HepG2 (cell line): ENCODE results near the gene EGFL8. TPM values are rescaled to one million over a fixed set of nuclear protein-coding genes. Genes with fewer than 3 reads are reported as not detected.

Source experiments
- AKAP8 ChIP-seq: sonication (generic); formaldehyde crosslinking; IDR thresholded peaks from 2 replicates; pipeline ENCODE4 v1.5.1; 2020; ENCODE audit warnings: mild to moderate bottlenecking, missing genetic modification reagents
- E2F5 ChIP-seq: sonication (generic); formaldehyde crosslinking; conservative IDR thresholded peaks from 2 replicates; pipeline ENCODE4 v1.4.0; 2020; ENCODE audit warnings: missing genetic modification reagents
- JUND ChIP-seq: sonication (generic); formaldehyde crosslinking; IDR thresholded peaks from 2 replicates; pipeline ENCODE4 v1.8.0; 2022; ENCODE audit warnings: mild to moderate bottlenecking, missing genetic modification reagents
- MEIS2 ChIP-seq: sonication (generic); formaldehyde crosslinking; IDR thresholded peaks from 2 replicates; pipeline ENCODE4 v1.9.0; 2021; ENCODE audit warnings: mild to moderate bottlenecking, missing genetic modification reagents
- NCOA5 ChIP-seq: sonication (generic); formaldehyde crosslinking; IDR thresholded peaks from 2 replicates; pipeline ENCODE4 v1.4.0; 2020; ENCODE audit warnings: missing genetic modification reagents
- RARG ChIP-seq: sonication (generic); formaldehyde crosslinking; IDR thresholded peaks from 2 replicates; pipeline ENCODE4 v1.4.0; 2020; ENCODE audit warnings: low read depth, mild to moderate bottlenecking, missing genetic modification reagents
- RELA ChIP-seq: sonication (generic); formaldehyde crosslinking; IDR thresholded peaks from 2 replicates; pipeline ENCODE4 v1.4.0; 2020; ENCODE audit warnings: missing genetic modification reagents
- SMC3 ChIP-seq: IDR thresholded peaks from 2 replicates; pipeline ENCODE4 v1.6.1; 2011; ENCODE audit warnings: low read length, improper control_type of control experiment
- SP5 ChIP-seq: IDR thresholded peaks from 2 replicates; pipeline ENCODE4 v1.6.1; 2016; ENCODE audit warnings: low read depth, borderline replicate concordance
- SPEN ChIP-seq: sonication (generic); formaldehyde crosslinking; IDR thresholded peaks from 2 replicates; pipeline ENCODE4 v1.5.1; 2020; ENCODE audit warnings: low read depth, mild to moderate bottlenecking, missing genetic modification reagents
- ZBED4 ChIP-seq: sonication (generic); formaldehyde crosslinking; IDR thresholded peaks from 2 replicates; pipeline ENCODE4 v1.4.0; 2020; ENCODE audit warnings: missing genetic modification reagents, borderline replicate concordance
- ZHX1 ChIP-seq: sonication (generic); formaldehyde crosslinking; IDR thresholded peaks from 2 replicates; pipeline ENCODE4 v1.8.1; 2022; ENCODE audit warnings: low read depth, mild to moderate bottlenecking, missing genetic modification reagents
- ZNF335 ChIP-seq: sonication (generic); formaldehyde crosslinking; IDR thresholded peaks from 2 replicates; pipeline ENCODE4 v1.4.0; 2020; ENCODE audit warnings: missing genetic modification reagents
- ZNF414 ChIP-seq: sonication (generic); formaldehyde crosslinking; IDR thresholded peaks from 2 replicates; pipeline ENCODE4 v1.5.0; 2020; ENCODE audit warnings: missing genetic modification reagents
- ZNF501 ChIP-seq: sonication (generic); formaldehyde crosslinking; IDR thresholded peaks from 2 replicates; pipeline ENCODE4 v1.5.1; 2020; ENCODE audit warnings: mild to moderate bottlenecking, moderate library complexity, missing genetic modification reagents
- ZNF546 ChIP-seq: sonication (generic); formaldehyde crosslinking; conservative IDR thresholded peaks from 2 replicates; pipeline ENCODE4 v1.8.1; 2023; ENCODE audit warnings: mild to moderate bottlenecking, missing genetic modification reagents
- ZNF619 ChIP-seq: sonication (generic); formaldehyde crosslinking; IDR thresholded peaks from 2 replicates; pipeline ENCODE4 v1.4.0; 2020; ENCODE audit warnings: mild to moderate bottlenecking, missing genetic modification reagents
- polyA plus RNA-seq, 8 experiments: library from polyadenylated mRNA; depleted of rRNA in 3 of 8; stranded (reverse) in 7 of 8; unstranded in 1 of 8; fragments of >200 nt; fragmentation: Illumina TruSeq in 4 of 8; extraction: Trizol in 4 of 8; gene quantifications; 2 replicates each; pipeline versions ENCODE4 v1.2.1 to v1.2.3, GENCODE V29; 2011 to 2016; ENCODE audit warnings: low read depth in 4 of 8, missing spikeins in 1 of 8, mixed read lengths in 1 of 8; ENCODE audit not compliant: insufficient read depth in 1 of 8
- total RNA-seq, 5 experiments: library from RNA; depleted of rRNA; stranded (reverse); fragments of >200 nt; fragmentation: Illumina TruSeq; extraction: Trizol; gene quantifications; 2 replicates each; pipeline ENCODE4 v1.2.3, GENCODE V29; 2016; ENCODE audit warnings: low read depth in 1 of 5
- TF ChIP-seq, protein P1 (sequence below): sonication (generic); formaldehyde crosslinking; IDR thresholded peaks from 2 replicates; pipeline ENCODE4 v1.5.0; 2020; ENCODE audit warnings: missing genetic modification reagents

Gene EGFL8
- total and polyA plus RNA-seq, 2 of the 13 experiments (the other 11 are each of a cell fraction or from before 2014, with no cell fraction given) = 10.0 to 11.5 TPM

DNA sequence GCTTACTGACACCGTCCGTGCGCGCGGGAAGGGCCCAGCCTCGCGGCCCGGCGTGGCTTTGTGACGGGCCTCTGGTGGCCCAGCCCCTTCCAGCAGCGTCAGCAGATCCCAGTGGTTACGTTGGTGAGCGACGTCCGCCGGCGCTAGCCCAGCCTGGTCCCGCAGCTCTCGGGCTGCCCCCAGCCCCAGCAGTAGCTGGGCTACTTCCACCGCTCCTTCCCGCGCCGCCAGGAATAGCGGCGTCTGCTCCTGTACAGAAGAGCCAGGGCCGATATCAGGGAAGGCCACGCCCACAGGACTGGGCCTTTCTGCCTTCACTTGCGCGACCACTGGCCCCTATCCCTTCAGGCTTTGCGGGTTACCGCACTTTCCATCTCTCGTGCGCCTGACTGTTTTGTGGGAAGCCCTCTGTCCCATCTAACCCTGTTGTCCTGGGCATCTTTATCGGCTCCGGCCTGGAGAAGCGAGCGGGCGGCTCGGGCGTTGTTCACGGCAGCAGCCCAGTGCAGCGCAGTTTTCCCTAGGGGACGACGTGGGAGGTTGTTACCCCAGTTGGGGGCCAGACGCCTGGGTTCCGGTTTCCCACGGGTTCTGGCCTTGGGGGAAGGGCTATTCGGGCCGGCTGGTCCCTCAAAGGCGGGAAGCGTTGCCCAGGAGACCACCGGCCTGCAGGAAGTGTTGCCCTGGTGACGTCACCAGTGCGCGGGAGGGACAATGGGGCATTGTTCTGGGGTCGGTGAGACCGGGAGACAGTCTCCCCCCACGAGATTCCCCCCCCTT lies 31.7 kb downstream of the EGFL8 start (continued):
- TF ChIP-seq ZBED4 (CRISPR knock-in tag) (peak; percentile 82; the same call in 1 of the 2 replicates), ZNF619 (peak; percentile 67; the same call in 1 of the 2 replicates), MEIS2 (CRISPR knock-in tag) (peak; percentile 89), ZNF335 (CRISPR knock-in tag) (peak; percentile 96), SP5 (CRISPR knock-in tag) (no peak), SMC3 (no peak), ZNF501 (CRISPR knock-in tag) (peak; percentile 96), E2F5 (CRISPR knock-in tag) (peak; percentile 93), ZNF546 (peak; percentile 88; the same call in 1 of the 2 replicates), RELA (0 out of 2 replicates have a peak, but pooled peaks have one; percentile 3), ZHX1 (CRISPR knock-in tag) (peak; percentile 97), NCOA5 (peak; percentile 92; the same call in 1 of the 2 replicates), SPEN (CRISPR knock-in tag) (peak; percentile 92), JUND (CRISPR knock-in tag) (peak; percentile 73), AKAP8 (CRISPR knock-in tag) (no peak; the same call in 1 of the 2 replicates), ZNF414 (CRISPR knock-in tag) (0 out of 2 replicates have a peak, but pooled peaks have one; percentile 68), RARG (CRISPR knock-in tag) (no peak; the same call in 1 of the 2 replicates)
- TF ChIP-seq, protein P1, sequence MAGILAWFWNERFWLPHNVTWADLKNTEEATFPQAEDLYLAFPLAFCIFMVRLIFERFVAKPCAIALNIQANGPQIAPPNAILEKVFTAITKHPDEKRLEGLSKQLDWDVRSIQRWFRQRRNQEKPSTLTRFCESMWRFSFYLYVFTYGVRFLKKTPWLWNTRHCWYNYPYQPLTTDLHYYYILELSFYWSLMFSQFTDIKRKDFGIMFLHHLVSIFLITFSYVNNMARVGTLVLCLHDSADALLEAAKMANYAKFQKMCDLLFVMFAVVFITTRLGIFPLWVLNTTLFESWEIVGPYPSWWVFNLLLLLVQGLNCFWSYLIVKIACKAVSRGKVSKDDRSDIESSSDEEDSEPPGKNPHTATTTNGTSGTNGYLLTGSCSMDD (CRISPR knock-in tag) = no peak
